ENCODE measurements around the gene FGF8.

The FGF8 gene

GRCh38 chr10:101723176-101723575 is 52.7 kb downstream of the FGF8 start:
- no peak for TF ChIP-seq CTCF (IDR thresholded peaks at IDR 0.05)
- no peak for DNase-seq (ENCODE audit: low spot score)
- no peak overlapping the region for H3K4me3 ChIP-seq
- H3K27ac ChIP-seq = no peak overlapping the region

DNA sequence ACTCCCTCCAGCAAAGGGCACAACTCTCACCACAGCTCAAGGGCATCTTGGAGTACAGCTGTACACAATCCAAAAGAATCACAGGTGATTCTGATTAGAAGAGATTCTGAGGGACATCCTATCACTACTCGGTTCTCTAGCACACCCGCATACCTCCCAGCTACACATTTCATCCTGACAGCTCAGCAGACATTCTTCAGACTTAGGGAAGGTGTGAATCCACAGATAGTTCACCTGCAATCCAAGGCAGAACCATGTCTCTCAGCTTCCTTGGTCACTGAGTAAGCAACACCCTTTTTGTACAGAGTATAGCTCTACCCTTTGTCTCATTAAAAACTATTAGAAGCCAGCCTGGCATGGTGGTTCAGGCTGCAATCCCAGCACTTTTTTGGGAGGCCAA is 54.1 kb downstream of the FGF8 start:
- no peak overlapping the region for H3K27ac ChIP-seq
- DNase-seq (ENCODE audit: low spot score) = no peak
- no peak overlapping the region for H3K4me3 ChIP-seq
- TF ChIP-seq CTCF (IDR thresholded peaks at IDR 0.05) = no peak

DNA sequence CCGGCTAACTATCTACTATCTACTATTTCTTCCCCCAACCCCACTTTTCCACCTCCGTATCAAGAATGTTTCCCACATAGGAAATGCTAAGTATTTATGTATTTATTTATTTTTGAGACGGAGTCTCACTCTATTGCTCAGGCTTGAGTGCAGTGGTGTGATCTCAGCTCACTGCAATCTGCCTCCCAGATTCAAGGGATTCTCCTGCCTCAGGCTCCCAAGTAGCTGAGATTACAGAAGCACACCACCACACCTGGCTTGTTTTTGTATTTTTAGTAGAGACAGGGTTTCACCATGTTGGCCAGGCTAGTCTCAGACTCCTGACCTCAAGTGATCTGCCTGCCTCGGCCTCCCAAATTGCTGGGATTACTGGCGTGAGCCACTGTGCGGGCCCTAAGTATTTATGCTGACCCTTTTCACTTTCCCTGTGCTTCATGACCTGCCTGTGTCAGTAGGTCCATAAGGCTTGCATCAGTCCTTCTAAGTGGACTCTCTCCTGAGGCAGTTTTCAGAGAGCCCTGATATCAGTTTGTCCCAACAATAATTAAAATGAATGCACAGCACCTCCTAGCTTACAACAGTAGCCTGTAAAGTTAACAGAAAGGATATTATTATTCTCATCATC is 55.2 kb downstream of the FGF8 start:
- no peak overlapping the region for H3K27ac ChIP-seq
- H3K4me3 ChIP-seq = no peak overlapping the region
- DNase-seq (ENCODE audit: low spot score) = no peak
- no peak for TF ChIP-seq CTCF (IDR thresholded peaks at IDR 0.05)

Measured in coronary artery (tissue), 2 donors.